CD4-positive, alpha-beta T cell treated with Interleukin-2 at 100 ng/mL for 4 hours (primary cell): Measurements from ENCODE around the gene PRKACG.
A peak's percentile ranks its signal among the peaks of the same experiment; 100 is the strongest.
"Not testable (repeated sequence)": the region's sequence is repeated elsewhere in the genome, so short reads cannot be mapped to it uniquely, and the experiment has no call there.

Experiments used
- DNase-seq: peaks from one replicate; pipeline ENCODE4 v3.0.0-alpha.2; 2020; ENCODE audit warnings: low spot score

PRKACG gene

GRCh38 chr9:69014013-69014412, at the start of gene PRKACG:
TSS of gene PRKACG (minus strand) at chr9:69014113. CDS start at chr9:69014092, 21 bp downstream.
- no peak for DNase-seq

- DNase-seq: no peak
These were observed 48.3 kb upstream of the PRKACG start for GRCh38 chr9:69062195-69062594.

- DNase-seq: no peak
These were observed 46.9 kb upstream of the PRKACG start for GRCh38 chr9:69060766-69061165.

GRCh38 chr9:69058101-69058500, 44.2 kb upstream of the PRKACG start:
- no peak for DNase-seq

GRCh38 chr9:69056191-69056815, 42.4 kb upstream of the PRKACG start:
- DNase-seq: no peak

- no peak for DNase-seq
These were observed 41.1 kb upstream of the PRKACG start for GRCh38 chr9:69054989-69055388.

- DNase-seq: not testable (repeated sequence)
These were observed 37.0 kb upstream of the PRKACG start for GRCh38 chr9:69050936-69051335.

- no peak for DNase-seq
These were observed 35.2 kb upstream of the PRKACG start for GRCh38 chr9:69049094-69049493.

- DNase-seq: no peak
These were observed 33.5 kb upstream of the PRKACG start for GRCh38 chr9:69047371-69047770.

GRCh38 chr9:69046723-69047122, 32.8 kb upstream of the PRKACG start:
- DNase-seq: no peak

GRCh38 chr9:69045821-69046220, 31.9 kb upstream of the PRKACG start:
- DNase-seq: no peak

GRCh38 chr9:69044240-69045219, 30.6 kb upstream of the PRKACG start:
- no peak for DNase-seq

GRCh38 chr9:69040646-69041045, 26.7 kb upstream of the PRKACG start:
- no peak for DNase-seq

- DNase-seq: no peak
These were observed 22.9 kb upstream of the PRKACG start for GRCh38 chr9:69036799-69037198.

- peak; percentile 20 for DNase-seq
These were observed 22.4 kb upstream of the PRKACG start for GRCh38 chr9:69036309-69036708.

GRCh38 chr9:69035438-69036308, 21.8 kb upstream of the PRKACG start, which contains the start of gene FXN:
TSS of gene FXN (plus strand) at chr9:69035752. CDS start at chr9:69035783, 31 bp downstream.
- DNase-seq: peak; percentile 84

GRCh38 chr9:69034071-69034470, 20.2 kb upstream of the PRKACG start:
- no peak for DNase-seq

GRCh38 chr9:69030851-69031645, 17.1 kb upstream of the PRKACG start:
- no peak for DNase-seq

GRCh38 chr9:69029535-69029934, 15.6 kb upstream of the PRKACG start:
- no peak for DNase-seq

GRCh38 chr9:69028754-69029153, 14.8 kb upstream of the PRKACG start:
- peak; percentile 37 for DNase-seq
